GM21529 (cell line): ENCODE results near the gene PIP5K1B.

Source experiments
- ATAC-seq: cut with Tn5 transposase; IDR thresholded peaks from one replicate; pipeline ENCODE4 v1.9.1; 2021; ENCODE audit not compliant: unreplicated experiment

Gene PIP5K1B

DNA sequence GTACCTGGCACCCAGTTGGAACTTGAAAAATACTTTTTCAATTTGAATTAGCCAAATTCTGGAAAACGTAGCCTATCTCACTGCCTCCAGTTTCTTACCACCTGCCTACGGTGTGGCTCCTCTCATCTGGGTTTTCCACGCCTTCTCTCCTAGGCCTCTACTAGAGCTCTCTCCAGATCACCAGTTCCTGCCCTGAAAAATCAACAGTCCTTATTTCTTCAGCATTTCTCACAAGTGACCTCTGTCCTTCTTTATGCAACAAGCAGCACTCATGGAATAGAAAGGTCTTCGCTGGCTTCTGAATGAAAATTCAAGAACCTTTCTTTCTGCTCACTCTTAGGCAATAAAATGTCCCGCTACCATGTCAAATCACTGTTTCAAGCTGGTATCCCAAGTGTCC is 64.8 kb downstream of the PIP5K1B start:
- ATAC-seq, result no peak

DNA sequence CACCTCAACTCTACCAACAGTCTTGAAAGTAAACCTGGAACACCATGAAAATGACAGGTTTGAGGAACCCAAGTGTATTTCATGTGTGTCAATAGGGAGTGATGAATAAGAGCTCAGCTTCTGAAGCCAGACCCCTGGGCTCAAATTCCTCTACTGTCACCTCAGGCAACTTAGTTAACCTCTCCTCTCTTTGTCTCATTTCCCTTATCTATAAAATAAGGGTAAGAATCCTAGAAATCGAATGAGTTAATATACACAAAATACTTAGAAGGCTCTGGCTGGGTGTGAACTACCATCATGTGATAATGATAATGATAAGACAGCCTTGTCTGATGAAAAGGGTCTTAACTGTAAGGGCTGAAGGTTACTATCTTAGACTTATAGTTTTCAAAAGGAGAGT is 66.3 kb downstream of the PIP5K1B start:
- no peak for ATAC-seq

DNA sequence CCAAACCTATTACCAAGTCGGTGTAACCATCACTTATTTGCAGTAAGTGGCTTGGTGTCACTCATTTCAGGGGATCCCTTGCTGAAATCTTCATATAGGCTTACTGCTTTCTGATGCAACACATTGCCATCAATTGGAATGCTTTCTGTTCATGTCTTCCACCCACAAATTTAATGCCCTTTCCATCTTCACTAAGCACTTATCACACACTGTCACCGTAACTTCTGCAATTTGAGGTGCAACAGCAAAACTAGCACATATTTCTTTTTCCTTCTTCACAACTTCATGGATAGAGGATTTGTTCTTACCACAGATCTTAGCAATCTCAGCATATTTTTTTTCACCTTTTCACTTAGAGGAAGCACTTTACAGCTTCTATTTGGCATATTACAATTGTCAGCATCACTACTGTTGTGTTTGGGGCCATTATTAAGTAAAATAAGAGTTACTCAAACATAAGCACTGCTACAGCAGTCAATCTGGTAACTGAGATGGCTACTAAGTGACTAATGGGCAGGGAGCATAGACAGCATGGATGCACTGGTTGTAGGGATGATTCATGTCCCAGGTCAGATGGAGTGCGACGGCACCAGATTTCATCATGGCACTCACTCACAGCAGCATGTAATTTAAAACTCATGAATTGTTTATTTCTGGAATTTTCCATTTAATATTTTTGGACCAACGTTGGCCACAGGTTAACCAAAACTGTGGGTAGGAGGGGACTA is 70.1 kb downstream of the PIP5K1B start:
- no peak for ATAC-seq

DNA sequence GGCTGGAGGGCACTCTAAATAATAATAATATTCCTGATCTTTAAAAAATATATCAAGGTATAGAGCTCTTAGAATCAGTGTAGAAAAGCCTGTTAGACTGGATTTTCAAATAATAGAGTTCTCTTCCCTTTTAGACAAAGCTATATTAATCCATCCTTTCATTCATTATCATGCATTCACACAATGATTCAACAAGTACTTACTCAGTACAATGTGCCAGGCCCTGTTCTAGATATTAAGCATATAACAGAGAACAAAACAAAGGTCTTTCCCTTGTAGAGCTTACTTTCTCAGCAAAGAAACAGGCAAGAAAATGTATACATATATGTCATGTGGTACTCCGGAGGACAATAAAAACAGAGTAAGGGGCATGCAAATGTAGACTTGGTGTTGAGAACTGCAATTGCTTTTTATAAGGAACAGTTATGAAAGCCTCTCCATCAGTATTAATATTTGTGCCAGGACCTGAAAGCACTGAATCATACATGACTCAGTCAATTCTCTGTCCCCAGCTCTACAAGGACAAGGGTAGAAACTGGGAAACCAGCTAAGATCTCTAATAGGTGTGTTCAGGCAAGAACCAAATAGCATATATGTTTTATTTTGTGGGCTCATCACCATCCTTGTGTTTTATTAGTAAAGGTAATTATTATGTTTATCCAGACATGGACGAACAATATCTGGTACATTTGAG is 72.2 kb downstream of the PIP5K1B start:
- ATAC-seq, result no peak

DNA sequence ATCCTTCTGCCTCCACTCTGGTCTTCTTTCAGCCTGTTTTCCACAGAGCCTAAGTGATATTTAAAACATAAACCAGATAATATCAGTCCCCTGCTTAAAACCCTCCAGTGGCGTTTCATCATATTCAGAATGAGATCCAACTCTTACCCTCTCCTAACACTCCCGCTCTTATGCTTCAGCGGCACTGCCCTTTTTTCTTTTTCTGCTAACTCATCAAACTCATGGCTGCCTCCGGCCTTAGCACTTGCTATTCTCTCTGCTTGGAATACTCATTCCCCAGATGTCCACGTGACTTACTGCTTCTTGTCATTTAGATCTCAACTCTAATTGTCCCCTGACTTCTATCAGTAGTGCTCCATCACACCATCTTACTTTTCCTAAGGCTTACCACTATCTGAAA is 73.6 kb downstream of the PIP5K1B start:
- no peak for ATAC-seq

DNA sequence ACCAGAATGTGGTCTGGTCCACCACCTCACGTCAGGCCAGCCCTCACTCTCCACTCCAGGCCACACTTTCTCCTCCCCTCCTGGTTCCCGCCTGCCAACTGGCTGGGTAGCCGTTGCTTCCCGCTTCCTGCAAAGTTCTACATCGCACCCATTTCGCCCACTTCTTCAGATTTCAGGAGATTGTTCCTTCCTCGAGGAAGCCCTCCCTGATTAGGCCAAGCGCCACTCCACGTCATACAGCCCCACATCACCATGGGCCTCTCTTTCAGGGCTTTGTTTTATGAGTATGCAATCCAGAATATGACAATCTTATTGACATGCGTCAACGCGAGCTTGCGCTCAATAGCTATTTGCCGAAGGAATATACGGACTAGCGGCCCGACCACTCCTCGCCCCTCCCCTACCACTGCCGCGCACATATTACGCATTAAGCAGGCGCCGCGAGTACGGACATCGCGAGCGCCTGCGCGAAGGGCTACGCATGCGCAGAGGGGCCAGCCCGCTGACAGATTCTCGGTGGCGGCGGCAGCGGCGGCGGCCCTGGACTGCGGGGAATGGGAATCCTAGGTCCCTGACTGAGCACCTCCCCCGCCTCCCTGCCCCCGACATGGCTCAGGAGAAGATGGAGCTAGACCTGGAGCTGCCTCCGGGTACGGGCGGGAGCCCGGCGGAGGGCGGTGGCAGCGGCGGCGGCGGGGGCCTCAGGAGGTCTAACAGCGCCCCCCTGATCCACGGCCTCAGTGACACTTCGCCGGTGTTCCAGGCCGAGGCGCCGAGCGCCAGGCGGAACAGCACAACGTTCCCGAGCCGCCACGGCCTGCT is 74.7 kb downstream of the PIP5K1B start:
- peak; percentile 84 for ATAC-seq

DNA sequence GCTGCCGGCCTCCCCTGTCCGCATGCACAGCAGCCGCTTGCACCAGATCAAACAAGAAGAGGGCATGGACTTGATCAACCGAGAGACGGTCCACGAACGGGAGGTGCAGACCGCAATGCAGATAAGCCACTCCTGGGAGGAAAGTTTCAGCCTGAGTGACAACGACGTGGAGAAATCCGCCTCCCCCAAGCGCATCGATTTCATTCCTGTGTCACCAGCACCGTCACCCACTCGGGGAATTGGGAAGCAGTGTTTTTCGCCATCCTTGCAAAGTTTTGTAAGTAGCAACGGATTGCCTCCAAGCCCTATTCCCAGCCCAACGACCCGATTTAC is 75.3 kb downstream of the PIP5K1B start:
- no peak for ATAC-seq

DNA sequence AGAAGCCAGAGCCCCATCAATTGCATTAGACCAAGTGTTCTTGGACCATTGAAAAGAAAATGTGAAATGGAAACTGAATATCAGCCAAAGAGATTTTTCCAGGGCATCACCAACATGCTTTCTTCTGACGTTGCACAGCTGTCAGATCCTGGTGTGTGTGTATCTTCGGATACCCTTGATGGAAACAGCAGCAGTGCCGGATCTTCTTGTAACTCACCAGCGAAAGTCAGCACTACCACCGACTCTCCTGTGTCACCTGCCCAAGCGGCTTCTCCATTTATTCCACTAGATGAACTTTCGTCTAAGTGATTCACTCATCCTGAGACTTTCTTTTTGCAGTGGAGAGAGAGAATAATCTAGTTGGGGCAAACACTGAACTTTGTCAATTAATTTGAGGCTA is 75.7 kb downstream of the PIP5K1B start:
- ATAC-seq, result no peak

DNA sequence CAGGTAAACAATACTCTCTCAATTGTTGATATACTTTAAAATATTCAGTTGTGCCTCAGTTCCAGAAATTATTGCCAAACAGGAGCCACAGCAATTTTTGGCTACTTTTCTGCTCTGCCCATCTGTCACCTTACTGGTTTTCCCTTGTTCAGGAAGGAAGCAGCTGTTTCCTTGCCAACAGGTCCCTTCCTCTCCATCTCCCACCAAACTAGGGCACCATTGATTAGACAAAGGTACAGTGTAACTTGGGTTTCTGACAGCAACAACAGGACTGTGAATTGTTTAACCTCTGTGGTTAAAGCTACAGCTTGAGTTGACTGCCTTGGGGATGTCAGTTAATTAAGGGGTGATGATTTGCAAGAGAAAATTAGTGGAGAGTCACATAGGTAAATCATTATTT is 76.9 kb downstream of the PIP5K1B start:
- ATAC-seq, result no peak

DNA sequence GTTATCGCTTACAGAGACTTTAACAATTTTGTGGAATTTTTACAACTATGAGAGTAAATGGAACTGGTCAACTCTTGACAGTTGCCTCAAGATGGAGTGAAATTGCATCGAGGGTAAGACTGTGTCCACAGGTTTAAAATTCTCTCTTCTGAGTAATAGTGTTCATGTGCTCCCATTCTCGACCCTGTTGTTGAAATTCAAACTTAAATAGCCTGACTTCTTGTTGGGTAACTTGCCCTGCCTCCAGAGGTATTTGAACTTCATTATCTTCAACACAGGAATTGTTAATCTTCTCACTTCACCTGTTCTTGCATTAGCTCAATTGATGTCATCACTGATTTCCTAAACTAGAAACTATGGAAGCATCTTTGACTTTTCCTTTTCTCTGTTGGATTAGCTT is 77.5 kb downstream of the PIP5K1B start:
- ATAC-seq, result no peak

DNA sequence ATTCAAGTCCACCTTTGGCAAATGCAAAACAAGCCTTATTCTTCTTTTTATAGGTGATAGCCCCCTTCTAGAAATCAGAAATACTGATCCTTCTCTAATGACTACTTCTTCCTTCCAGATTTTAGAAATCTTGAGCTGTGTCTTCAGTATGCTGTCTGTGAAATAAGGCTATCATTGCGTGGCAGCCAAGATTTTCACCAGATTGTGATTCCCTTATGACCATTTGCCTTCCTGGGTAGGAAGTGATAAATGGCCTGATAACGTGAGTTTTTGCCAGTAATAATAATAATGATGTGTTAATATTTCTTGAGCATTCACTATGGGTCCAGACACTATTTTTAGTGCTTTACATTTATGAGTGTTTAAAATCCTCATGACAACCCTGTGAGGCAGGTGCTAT is 80.9 kb downstream of the PIP5K1B start:
- no peak for ATAC-seq

DNA sequence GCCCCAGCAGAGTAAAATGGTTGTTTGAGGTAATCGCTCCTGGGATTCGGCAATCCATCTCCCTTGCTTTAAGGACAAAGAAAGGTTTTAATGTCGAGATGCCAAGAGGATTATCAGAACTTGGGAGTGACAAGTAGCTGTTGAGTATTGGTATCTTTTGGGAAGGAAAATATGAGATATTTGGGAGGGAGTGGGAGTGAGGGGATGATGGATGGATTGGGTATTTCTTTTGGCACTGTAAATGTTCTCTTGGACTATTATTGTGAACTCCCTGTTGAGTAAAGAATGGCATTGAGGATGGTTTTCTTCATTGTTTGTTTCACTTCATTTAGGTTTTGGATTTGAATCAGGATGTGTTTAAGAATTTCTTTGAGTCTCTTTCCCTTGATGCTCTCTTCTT is 86.1 kb downstream of the PIP5K1B start:
- no peak for ATAC-seq

DNA sequence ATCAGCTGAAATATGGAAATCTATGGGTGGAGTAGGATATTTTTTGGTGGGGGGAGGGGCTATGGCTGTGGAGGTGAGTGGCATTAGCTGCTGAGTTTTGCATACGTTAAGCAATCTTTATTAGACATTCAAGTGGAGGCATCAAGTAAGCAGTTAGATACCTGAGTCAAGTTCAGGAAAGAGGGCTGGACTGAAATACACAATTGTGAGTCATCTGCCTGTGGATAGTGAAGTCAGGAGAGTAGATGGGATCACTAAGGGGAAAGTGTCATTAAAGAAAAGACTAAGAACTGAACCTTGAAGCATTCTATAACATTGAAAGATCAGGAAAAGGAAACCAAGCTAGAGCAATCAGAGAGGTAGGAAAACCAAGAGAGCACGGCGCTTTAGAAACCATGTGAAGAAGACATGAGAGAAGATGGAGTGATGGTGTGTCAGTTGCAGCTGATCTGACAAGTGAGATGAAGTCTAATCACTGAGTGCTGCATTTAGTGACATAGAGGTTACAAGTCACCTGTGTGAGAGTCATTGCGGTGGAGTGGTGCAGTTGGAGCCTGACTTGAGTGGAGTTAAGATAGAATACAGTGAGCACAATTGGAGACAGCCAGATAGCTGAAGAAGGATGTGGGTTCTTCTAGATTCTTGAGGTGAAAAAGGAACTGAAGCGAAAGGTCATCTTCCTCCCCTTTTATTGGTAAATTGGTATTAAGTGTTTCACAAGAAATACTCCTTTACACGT is 88.7 kb downstream of the PIP5K1B start:
- ATAC-seq, result peak; percentile 93

DNA sequence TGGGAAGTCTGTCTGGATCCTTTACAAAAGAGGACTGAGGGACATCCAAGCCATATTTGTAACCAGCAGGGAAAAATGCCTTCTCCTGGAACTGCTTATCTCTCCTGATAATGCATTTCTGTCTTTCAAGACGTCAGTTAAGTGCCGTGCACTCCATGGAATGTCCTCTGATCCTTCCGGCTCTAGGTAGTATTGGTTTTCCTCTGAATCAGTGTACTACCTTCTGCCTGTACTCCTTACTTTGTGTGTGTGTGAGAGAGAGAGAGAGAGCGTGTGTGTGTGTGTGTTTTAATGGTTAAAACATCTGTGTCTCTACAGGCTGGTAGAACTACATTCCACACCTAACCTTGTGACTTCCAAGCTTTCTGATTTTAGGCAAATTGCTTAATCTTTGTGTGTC is 89.9 kb downstream of the PIP5K1B start:
- no peak for ATAC-seq

DNA sequence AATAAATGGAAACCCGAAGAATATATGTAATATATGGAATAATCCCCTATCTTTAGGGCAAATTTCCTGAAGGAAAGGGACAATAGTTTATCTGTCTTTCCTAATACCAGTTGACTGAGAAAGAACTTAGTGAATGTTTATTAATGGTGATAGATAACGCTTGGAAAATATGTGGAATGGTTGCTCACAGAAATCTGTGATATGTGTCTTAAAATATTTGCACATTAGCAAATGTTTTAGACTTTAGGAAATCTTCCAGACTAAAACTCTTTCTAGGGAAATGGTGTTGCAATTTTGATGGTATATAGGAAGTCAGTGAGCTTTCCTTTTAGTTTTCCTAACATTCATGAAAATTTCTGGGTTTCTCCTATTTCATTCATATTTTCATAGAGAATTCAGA is 90.4 kb downstream of the PIP5K1B start:
- no peak for ATAC-seq

DNA sequence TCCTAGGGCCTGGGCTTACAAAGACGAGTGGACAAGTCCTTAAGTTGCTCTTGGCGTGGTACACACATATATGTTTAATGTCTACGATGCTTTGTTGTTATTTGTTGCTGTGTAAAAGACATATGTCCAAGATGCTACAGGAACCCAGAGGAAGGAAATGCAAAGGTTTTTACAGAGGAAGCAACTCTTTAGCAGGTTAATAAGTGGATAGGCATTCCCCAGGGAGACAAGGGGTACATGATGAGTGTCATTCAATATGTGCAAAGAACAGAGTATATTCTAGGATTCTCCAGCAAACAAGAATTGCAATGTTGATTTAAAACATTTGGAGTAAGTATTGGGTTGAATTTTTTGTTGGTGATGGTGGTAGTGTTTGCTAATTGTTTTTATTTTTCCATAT is 92.1 kb downstream of the PIP5K1B start:
- no peak for ATAC-seq

DNA sequence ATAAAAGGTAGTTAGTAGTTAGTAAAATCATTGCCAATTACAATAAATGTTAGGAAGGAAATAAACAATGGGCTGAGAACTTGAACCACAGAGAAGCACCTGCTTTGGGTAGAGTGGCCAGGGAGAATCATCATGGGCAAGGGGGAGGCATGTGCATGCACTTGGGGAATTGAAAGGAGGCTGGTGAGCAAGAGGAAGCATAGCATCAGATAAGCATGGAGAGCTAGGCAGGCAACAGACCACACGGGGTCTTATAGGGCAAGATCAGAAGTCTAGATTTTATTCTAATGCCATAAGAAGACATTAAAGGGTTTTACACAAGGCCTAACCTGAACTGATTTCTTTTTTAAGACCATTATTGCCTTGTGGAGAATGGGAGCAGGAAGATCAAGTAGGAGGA is 93.4 kb downstream of the PIP5K1B start:
- ATAC-seq, result no peak

DNA sequence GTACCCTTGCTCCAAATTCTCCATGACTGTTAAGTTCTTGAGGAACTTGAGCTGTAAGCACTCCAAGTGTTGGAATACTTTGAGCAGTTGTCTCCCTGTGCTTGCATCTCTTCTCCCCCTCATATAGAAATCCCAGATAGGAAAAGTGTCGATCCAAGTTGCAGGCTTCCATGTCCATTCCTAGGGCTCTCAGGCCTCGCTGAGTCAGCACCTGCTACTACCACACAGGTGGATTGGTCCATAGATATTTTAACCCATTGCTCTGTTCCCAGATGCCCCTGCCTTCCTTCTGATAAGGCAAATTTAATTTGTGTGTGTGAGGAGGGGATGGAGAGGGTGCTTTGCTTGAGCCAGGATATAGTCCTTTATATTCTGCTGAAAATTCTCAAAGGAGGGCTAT is 95.8 kb downstream of the PIP5K1B start:
- ATAC-seq, result no peak

DNA sequence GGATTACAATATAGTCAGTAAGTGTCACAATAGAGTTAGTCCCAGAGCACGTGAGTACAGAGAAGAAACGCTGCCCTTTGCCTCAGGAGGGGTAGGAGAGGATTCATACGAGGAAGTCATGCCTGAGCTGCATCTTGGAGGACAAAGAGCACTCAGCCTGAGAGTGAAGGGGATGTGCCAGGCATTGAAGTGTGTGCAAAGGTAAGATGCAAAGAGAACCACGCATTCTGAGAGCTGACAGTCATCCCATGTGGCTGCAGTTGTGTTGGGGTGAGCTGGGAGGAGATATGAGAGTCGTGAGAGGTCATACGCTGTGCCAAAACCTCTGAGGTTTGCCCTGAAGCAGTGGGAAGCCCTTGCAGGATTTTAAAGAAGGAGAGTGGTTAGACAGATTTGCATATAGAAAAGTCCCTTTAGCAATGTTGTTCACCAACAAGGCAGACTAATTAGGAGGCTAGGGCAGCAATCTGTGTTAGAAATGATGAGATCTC is 97.5 kb downstream of the PIP5K1B start:
- peak; percentile 95 for ATAC-seq

DNA sequence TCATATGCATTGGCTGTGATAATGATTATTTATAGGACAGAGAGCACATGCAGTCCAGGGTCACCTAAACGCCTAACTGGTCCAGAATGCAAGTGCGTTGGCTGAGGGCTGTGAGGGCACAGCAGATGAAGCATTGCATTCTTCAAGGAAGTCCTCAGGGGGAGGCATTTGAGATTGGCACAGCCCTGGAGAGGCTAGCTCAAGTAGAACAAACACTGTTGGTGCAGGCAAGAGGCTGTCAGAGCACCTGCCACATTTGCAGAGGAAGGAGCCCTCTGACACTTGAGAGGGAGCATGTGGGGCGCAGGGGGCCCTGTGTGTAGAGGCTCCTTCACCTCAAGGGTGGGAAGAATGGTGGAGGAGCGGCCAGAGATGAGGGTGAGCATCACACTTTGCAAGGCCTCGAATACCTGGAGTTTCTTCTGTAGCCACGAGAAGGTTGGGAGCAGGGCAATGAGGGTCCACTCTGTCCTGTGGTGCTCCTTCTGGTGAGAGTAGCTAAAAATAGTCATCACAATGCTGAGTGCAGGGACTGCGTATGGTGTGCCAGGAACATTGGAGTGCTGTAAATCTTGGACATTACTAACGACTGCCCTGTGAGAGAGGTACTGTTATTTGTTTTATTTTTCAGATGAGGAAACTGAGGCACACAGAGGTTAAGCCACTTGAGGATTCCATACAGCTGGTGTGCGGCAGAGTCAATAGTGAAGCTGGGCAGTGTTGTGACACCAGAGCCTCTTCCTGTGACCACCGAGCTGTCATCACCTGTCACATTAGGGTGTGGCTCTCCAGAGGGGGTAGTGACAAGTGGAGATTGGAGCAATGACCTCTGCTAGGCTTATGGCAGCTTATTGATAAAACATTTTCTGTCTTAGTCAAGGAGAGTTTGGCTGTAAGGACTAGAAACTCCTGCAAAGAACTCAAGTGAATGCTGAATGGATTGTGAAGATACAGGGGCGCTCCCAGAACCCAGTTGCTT is 100.2 kb downstream of the PIP5K1B start:
- ATAC-seq, result no peak
